Heart left ventricle (tissue), 13 donors: ENCODE measurements around the gene ATG16L2.

Experiments used
- POLR2A ChIP-seq, 2 donors: fragments of 450-650 bp; IDR thresholded peaks; one replicate each; pipeline ENCODE4 v1.6.1; 2017; ENCODE audit warnings: antibody characterized with exemption in 2 of 2, mild to moderate bottlenecking in 2 of 2, moderate library complexity in 2 of 2
- TF ChIP-seq, protein P1 (sequence below), 12 donors: fragments of 200-600 bp; sonication (generic) in 4 of 12; IDR thresholded peaks; one replicate each; pipeline versions ENCODE4 v1.5.0 to v1.8.0; 2018 to 2022; ENCODE audit warnings: antibody characterized with exemption in 12 of 12, mild to moderate bottlenecking in 5 of 12
- donor health status: ischemic (EF 13 %, LVEDD 7.1; RV severe dilation, severe dysfunction).
- donor health status: DM: no; HTN: yes; CAD: no.
- donor health status: DM: no; HTN: no; CAD: no.
- donor health status: ischemic (EF 25% LVEDD 6.9; RV normal size, moderate dysfunction).
- donor health status: ischemic (EF 25% LVEDD 5.7; RV mildly dilated, moderate dysfunction).
- donor health status: ischemic (EF 35%, LVEDD 5.7; RV mildly dilated, moderate dysfunction).
- donor health status: nonischemic (EF 11% LVEDD 7.7; RV severe dilation, severe dysfunction).
- donor health status: DM: yes; HTN: yes; CAD: no.
- donor health status: PGD.
- donor health status: ischemic (EF 29% LVEDD 5.4; RV normal size, mild dysfunction).
- donor health status: nonischemic (EF 23%, LVEDD 6.1; RV moderate dilation, normal function).

DNA sequence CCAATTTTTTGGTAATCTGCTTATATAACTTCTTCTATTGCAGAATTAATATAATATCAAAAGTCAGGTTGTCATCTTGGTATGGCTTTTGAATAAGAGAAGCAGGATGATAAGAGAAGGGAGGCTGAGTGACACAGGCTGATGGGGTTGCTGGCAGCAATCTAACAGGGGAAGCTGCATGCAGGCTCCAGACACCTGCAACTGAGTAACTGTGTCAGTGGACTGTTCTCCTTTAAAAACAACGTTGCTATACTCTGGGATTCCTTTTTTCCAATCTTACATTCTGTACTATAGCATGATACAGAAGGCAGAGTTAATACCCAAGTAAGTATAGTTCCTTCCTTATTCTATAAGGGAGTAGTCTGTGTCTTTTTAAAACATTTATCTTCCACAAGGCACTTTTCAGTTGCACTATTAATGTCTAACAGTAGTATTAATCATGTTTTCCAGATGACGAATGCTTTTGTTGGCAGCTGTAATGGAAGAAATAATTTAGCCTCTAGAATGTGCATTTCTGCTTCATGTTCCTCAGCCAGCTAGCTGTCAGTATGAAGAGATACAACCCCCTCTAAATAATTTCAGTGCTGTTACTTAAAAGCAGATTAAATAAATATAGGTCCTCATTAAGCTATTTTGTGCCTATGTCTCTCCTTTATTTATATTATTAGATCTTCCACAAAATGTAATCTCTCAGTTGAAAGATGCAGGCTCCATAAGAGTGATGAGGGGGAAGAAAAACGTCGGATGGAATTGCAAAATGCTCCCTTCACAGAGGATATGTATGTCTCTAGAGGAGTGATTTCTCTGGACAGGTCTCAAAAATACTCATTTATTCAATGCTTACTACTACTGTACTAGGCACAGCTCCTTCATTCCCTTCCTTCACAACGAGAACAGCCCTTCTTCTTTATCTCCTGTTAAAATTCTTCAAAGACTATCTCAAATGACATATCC is 50.8 kb downstream of the ATG16L2 start:
- TF ChIP-seq, protein P1, sequence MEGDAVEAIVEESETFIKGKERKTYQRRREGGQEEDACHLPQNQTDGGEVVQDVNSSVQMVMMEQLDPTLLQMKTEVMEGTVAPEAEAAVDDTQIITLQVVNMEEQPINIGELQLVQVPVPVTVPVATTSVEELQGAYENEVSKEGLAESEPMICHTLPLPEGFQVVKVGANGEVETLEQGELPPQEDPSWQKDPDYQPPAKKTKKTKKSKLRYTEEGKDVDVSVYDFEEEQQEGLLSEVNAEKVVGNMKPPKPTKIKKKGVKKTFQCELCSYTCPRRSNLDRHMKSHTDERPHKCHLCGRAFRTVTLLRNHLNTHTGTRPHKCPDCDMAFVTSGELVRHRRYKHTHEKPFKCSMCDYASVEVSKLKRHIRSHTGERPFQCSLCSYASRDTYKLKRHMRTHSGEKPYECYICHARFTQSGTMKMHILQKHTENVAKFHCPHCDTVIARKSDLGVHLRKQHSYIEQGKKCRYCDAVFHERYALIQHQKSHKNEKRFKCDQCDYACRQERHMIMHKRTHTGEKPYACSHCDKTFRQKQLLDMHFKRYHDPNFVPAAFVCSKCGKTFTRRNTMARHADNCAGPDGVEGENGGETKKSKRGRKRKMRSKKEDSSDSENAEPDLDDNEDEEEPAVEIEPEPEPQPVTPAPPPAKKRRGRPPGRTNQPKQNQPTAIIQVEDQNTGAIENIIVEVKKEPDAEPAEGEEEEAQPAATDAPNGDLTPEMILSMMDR (IDR thresholded peaks at IDR 0.05), result no peak
- TF ChIP-seq POLR2A (IDR thresholded peaks at IDR 0.05), result no peak
